GM21825 (cell line): ENCODE data around the gene ZCCHC8.
"Not testable (repeated sequence)": the region's sequence is repeated elsewhere in the genome, so short reads cannot be mapped to it uniquely, and the experiment has no call there.

ENCODE experiments used
- ATAC-seq: cut with Tn5 transposase; IDR thresholded peaks from one replicate; pipeline ENCODE4 v1.9.1; 2021; ENCODE audit warnings: mild to moderate bottlenecking, moderate library complexity; ENCODE audit not compliant: unreplicated experiment

Gene ZCCHC8

DNA sequence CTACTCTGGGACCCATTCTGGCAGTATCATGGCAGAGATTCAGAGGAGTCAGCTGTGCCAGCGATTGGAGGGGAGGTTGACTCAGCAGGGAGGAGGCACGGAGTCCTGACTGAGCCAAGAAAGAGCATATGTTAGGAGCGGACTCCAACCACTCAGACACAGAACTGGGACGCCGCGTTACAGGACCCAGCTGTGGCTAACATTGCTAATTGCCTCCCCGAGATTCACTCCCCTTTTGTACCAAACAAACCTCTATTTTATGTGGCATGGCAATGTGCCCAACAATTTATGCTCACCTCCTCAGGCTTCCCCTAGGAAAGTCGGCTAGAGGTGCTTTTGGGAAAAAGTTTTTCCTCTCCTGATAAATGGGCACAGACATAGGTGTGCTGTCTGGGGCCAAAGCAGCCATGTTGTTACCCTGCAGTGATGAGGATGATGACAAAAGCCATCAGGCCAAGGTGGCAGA lies 63.0 kb downstream of the ZCCHC8 start:
- no peak for ATAC-seq

DNA sequence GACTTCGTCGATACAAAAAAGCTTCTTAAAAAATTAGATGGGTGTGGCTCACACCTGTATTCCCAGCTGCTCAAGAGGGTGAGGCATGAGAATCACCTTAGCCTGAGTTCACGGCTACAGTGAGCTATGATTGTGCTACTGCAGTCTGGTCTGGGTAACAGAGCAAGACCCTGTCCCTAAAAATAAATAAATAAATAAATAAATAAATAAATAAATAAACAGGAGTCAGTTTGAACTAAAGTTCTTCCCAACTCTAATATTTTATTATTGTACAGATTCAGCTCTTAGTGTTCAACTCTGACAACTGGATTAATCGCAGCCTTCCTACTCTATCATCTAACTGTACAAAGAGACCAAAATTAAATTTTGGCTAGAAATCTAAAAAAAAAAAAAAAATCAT lies 65.5 kb downstream of the ZCCHC8 start:
- ATAC-seq: no peak

DNA sequence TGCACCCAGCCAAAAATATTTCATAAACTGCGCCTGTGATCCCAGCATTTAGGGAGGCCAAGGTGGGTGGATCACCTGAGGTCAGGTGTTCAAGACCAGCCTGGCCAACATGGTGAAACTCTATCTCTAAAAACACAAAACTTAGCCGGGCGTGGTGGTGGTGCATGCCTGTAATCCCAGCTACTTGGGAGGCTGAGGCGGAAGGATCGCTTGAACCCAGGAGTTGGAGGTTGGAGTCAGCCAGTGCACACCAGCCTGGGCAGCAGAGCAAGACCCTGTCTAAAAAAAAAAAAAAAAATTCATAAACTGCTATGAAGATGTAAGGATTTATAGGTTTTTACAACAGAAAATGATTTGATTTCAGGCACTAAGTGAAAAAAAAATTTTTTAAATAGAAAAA lies 71.7 kb downstream of the ZCCHC8 start:
- not testable (repeated sequence) for ATAC-seq

DNA sequence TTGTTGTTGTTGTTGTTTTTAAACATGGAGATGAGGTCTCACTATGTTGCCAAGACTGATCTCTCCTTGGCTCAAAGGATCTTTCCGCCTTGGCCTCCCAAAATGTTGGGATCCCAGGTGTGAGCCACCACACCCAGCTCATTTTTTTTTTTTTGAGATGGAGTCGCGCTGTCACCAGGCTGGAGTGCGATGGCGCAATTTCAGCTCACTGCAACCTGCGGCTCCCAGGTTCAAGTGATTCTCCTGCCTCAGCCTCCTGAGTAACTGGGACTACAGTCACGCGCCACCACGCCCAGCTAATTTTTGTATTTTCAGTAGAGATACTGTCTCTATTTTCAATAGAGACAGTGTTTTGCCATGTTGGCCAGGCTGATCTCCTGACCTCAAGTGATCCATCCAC lies 73.3 kb downstream of the ZCCHC8 start:
- no peak for ATAC-seq

DNA sequence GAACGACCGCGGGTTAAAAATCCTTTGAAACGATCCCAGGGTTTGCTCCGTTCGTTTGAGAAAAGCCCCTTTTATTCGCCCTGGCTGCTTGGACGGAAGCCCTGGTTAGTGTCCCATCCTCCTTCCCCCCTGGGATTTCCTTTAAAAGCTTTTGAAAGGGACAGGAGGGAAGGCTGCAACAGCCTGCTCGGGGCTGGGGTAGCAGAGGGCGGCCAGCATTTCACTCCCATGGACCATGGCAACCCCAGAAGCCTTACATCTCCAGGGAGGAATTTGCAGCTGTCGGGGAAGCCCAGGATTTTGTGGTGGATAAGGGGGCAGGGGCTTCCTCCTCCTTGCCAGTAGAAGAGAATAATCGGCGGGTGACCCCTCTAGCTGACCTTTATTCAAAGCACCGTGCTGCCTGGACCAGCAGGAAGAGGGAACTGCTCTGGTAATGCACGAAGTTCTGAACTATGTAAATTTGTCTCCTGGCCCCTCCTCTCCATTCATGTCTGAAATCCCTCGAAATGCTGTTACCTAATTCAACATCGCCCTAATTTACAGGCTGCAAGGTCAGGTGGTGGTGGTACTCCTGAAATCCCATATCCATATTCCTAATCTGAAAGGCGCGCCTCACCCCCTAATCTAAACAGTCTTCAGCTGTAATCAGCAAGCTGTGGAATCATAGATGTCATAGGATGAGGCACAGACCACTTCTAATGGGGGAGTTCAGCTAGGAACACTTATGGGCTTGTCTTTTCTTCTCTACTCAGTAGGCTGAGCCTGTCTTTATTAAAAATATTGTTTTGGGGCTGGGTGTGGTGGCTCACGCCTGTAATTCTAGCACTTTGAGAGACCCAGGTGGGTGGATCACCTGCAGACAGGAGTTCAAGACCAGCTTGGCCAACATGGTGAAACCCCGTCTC lies 77.2 kb downstream of the ZCCHC8 start:
- no peak for ATAC-seq

DNA sequence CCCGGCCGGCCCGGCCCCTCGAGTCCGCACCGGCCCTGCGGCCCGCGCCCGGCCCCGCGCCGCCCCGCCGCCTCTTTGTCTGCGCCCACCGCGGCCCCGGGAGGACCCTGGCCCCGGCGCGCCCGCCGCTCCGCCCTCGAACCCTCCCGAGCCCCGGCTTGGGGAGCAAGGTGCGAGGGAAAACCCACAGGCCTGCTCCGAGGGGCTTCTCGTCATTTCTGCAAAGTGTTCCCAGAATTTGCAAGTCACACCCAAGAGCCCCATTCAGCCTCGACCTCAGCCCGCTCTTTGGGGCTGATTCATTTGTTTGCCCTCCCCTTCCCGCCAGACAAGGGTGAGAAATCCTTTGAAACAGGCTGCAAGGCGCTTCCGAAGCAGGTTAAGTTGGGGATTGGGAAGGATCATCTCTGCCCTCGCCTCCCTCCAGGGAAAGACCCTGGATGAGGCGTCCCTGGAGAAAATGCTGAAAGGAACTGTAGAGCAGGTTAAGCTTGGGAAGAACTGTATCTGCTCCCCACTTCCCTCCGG lies 77.9 kb downstream of the ZCCHC8 start:
- ATAC-seq: no peak

DNA sequence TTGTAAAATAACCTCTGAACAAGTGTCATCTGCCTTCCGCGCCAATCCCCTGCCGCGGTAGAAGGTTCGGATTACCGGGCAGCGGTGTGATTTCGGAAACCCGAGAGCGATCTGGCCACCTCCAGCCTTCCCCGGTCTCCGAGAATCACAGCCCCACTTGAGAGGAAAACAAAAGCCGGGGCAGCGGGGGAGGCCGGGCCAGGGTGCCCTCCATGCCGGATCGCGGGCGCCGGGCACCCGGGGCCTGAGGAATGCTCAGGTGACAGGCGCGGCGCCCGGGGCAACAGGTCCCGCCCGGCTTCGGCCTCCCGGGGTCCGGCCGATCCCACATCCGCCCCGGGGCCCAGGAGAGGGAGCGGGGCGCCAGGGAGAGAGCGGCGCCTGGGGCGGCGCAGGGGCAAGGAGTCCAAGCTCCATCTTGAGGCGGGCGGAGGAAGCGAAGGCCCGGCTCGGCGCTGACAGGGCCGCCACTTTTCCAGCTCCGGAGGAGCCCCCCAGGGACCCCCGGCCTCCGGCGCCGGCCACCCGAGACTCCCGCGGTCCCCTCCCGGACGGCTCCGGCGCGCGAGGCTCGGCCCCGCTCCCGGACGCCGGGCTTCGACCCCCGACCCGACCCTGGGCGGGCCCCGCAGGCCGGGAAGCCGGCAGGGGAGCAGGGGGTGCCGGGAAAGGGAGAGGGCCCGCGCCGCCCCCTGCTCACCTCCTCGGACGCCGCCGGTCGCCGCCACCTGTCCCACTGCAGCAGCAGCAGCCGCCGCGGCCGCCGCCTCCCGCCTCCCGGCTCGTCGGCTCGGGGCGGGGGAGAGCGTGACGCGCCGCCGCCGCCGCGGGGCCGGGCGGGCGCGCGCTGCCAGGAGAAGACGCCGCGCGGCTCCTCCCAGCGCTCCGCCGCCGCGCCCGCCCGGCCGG lies 78.7 kb downstream of the ZCCHC8 start, which contains the start of gene CLIP1:
CLIP1 (minus strand) TSS at position 849 of the 909 bp plus-strand sequence. CDS start 42,217 bp downstream, outside the sequence.
- no peak for ATAC-seq
